GM18526 (cell line): Measurements from ENCODE around the gene NHEJ1.

Experiments
- POLR2A ChIP-seq: IDR thresholded peaks from 3 replicates; pipeline ENCODE4 v1.6.1; 2011; ENCODE audit not compliant: insufficient read length; ENCODE audit errors: extremely low read depth

NHEJ1 gene

DNA sequence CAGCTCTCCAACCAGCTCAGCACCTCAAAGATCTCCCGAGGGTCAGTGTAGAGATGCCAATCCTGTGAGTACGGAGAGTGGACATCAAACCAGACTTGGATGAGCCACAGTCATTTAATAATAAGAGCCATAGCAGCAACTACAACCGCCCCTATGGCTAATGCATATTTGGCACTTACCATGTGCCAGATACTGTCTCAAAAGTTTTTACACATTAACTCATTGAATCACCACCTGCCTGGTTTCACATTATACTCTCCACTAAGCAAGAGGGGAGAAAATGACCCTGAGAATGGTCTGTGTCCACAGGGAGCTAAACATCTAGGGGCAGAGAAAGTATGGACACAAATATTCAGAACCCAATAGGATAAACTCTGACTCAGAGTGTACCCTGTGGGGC lies 13.5 kb upstream of the NHEJ1 start:
- TF ChIP-seq POLR2A: no peak

DNA sequence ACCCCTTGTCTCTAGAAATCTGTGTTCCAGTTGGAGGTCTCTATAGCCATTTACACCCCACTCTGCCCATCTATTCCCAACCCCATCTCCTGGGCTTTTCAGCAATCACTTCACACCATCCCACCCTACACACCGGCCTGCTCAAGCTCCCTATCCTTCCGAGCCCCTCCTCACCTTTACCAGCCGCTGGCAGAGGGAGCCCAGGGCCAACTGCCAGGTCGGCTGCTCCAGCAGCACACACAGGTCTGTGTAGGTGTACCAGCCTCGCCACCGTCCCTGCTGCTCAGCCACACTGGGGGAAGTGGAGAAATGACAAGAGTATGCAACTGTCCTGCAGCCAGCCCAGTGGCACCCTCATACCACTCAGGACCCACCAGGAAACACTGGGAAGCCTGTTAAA lies 12.6 kb upstream of the NHEJ1 start:
- TF ChIP-seq POLR2A: no peak

DNA sequence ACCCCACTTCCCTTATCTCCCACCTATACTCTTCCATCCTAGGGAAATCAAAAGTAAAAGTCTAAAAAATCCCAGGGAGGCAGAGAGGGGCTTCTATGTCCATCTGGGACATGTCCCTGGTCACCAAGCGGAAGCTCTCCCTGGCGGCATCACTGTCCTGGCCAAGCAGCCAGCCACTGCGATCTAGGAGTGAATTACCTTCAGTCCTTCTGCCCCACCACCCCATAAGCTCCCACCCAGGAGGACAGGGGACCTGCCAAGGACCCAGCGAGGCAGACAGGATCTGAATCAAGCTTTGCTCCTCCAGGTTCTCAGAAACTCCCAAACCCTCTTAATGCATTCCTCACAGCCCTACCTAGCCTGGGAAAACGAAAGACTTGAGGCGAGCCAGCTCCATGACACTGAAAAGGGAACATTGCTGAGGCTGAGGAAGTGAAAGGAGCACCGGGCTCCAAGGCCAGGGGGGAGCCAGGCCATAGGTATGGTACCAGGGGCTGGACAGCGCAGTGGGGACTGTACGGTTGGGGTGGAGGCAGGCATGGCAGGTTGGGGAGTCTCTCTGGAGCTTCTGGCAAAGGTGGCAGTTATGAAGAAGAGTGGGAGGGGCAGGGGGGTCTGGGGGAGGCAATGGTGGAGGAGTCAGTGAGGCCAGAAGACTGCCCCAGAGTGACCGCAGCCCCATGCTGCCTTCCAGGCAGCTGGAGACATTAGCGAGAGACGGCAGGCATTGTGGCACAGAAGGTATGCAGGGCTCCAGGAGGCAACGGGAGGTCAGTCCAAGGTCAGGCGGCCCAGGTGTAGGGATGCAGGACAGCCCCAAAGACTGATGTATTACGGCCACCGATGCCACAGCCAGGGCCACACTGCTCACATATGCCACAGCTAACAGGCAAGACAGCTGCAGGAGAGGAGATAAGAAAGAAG lies 11.9 kb upstream of the NHEJ1 start:
- no peak for TF ChIP-seq POLR2A

DNA sequence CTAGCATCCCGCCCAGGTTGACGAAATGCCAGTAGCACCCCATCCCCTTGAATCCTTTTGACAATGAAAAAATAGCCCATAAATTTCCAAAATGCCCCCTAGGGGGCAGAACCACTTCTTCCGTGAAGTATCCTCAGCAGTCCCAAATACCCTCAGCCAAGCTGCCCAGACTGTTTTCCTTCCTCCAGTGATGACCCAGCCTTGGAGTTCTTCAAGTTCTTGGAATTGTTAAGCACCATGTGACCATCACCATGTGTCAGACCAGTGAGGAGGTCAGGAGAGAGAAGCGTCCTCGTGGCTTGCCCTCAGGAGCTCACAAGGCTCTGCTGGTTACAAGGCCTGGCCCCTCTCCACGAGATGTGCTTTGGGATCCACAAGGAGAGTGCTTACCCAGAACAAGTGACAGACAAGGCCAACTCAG lies 10.6 kb upstream of the NHEJ1 start:
- no peak for TF ChIP-seq POLR2A

DNA sequence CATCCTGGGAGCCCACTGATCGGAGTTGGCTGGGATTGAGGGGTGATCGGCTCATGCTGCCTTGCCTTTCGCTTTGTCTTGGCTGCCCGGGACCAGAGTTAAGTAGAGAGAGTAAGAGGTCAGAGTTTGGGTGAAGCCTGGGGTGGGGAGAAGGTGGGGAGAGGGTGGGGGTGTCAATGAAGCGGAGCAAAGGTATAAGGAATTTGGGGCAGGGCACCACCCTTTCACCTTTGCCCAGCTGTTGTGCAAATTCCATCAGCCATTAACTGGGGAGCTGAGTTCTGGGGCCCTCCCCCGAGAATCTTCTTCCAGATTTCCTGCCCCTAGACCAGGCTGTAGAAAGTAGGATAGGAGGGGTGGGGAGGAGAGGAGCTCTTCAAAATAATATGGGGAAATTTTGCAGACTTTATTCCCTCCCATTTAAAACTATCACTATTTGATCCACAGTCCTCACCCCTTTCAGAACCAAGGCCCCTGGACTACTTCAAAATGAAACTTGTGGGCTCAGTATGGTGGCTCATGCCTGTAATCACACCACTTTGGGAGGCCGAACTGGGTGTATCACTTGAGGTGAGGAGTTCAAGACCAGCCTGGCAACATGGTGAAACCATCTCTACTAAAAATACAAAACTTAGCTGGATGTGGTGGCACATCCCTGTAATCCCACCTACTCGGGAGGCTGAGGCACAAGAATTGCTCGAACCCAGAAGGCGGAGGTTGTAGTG lies 9.5 kb upstream of the NHEJ1 start, which contains the start of gene SLC23A3:
SLC23A3 (minus strand) TSS at position 100 of the 725 bp plus-strand sequence; CDS start at position 55, 45 bp downstream.
- TF ChIP-seq POLR2A: no peak

DNA sequence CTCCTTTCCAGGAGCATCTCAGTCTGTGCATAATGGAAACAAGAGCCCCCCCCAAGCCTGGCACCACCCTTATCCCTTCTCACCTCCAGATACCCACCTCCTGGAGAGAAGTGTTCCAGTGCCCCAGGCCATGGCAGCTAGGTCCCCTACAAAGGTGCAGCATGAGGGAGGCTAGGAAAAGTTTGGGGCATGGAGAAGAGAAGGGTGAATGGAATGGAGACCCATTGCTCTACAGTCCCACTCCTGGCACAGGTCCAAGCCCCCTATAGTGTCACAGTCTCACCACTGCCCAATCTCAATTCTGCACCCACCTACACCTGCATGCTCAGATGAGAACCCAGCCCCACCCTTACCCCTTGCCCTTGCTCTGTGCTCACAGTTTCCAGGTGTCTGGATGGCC lies 8.3 kb upstream of the NHEJ1 start:
- no peak for TF ChIP-seq POLR2A

DNA sequence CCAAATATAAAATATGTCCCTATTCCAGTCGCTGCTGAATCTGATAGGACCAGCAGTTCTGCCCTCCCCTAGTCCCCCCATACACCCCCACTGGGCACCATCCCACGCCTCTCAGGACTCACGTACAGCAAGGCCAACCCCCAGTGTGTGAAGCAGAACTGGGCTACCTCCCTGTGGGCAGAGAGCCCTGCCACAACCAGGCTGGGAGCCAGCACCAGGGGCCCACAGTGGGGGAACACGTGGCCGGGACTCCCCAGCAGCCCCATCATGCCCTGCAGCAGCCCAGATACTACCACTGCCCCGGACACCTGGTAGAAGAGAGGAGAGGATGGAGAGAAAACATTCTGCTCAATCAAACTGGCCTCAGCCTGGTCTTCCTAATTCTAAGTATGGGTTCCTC lies 7.9 kb upstream of the NHEJ1 start:
- TF ChIP-seq POLR2A: no peak

DNA sequence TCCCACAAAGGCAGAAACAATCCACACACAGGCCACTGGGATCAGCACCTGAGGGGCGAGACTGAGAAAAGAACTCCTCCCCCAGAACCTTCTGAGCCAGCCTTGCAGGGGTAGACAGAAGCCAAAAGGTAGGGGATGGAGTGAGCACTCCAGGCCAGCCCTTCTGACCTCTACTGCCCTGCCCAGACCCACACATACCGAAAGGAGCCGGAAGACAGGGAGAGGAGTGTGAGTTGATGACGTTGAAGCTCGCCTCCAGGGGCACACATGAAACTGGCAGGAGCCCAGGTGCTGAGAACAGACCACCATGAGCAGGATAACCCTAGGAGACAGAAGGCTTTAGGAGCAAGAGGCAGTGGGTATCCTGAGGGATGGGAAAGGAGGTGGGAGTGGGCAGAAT lies 7.4 kb upstream of the NHEJ1 start:
- TF ChIP-seq POLR2A: no peak

DNA sequence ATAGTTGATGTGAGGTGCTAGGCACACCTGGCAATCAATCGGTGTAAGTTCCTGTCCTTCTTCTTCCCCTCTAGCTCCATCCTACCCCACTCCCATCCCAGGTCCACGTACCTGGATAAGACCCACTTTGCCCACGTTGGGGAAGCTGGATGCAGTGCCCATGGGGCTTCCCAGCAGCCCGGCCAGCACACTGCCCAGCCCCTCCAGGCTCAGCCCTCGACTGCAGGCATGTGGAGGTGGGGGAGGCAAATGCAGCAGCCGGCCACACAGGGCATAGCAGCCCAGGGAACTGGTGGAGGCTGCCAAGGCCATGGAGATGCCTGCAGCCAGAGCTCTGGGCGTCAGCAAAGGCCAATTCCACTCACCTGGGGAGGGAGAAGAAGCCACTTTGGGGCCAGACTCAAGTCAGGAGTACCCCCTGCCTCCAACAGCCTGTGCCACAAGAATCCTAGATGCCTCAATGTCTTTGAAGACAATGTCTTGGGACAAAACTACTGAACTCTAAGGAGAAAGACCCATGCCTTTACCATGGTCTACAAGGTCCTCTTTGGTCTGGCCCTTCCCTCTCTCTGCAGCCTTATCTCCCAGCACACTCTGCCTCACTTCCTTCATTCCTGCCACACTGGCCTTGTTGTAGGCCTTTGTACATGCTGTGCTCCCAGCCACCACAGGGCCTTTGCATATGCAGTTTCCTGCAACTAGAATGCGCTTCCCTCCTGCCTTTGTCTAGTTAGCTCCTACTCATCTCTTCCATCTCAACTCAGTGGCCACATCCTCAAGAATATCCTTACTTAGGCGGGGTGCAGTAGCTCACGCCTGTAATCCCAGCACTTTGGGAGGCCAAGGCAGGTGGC lies 4.7 kb upstream of the NHEJ1 start:
- no peak for TF ChIP-seq POLR2A

DNA sequence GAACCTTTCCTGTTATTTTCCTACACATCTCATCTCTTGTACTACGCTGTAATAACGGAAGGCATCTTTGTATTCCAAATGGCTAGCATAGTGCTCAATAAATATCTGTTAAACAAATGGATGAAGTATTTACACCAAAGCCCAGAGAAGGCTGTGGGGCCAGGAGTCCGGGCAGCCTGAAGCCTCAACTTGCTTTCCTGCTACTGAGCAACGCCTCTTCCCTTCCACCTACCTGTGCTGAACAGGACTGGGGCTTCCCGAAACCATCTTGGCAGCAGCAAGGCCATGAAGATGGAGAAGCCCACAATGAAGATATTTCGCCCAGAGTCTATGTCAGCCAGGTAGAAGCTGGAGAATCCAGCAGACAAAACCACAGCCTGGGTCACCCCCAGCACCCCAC lies 2.5 kb upstream of the NHEJ1 start:
- no peak for TF ChIP-seq POLR2A

DNA sequence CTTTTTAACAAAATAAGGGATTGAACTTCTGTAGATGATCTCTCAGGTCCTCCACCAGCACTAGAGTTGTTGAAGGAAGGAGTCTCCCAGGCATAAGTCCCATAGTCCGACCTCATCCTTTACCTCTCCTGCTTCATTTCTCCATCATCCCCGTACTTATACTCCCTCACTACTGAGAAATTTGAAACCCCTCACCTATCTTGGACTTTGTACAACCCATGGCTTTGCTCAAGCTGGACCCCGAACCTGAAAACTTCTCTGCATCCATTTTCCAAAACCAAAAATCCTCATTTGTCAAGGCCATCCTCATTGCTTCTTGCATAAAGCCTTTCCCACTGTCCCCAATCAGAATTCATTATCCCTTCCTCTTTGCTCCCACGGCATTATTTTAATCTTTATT lies 482 bp upstream of the NHEJ1 start:
- TF ChIP-seq POLR2A: no peak

DNA sequence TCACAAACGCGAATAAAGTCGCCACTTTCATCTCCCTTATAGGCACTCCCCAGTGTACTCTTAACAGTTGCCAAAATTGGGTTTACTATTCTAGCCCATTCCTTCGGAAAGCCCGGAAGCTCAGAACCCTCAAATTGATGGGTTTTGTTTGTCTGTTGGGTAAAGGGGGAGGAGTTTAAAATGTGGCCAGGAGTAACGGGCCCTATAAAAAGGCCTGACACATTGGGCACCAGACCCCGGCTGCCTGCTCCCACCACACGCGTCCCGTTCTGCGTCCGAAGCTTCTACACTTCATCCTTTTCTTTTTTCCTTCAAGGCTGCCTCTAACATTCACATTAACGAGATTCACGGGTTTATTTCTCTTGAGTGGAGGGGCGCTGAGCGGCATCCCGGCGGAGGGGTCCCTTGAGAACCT lies 837 bp downstream of the NHEJ1 start:
- no peak for TF ChIP-seq POLR2A

DNA sequence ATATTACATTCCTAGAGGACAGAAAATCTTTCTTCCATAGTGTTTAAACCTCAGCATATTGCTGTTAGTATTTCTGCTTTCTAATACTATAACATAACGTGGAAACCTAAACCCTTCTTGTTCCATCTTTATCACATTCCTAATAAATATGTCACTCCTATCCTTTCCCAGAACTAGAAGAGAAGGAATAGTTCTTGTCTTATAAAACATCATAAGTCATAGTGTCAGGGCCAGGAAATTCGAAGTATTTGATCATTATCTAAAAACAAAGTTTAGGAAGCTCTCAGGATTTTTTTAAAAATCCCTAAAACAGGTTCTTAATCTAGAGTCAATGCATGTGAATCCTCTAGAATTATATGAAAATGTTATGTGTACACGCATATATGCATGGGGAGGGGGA lies 2.0 kb downstream of the NHEJ1 start:
- no peak for TF ChIP-seq POLR2A

DNA sequence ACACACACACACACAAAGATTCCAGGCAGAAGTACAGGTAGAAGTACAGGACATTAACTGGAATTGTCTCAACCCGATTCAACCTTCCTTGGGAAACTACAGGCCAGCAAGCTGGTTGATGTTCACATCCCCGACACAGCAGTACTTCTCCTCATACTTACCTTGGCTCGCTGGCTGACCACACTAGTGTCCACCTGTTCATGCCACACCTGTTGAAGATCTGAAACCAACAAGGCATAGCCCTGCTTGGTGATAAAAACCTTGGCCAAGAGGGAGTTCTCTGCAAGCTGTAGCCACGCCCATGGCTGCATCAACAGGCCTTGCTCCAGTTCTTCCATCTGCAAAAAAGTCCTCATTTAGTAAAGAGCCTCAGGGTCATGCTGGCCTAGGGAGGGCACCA lies 2.6 kb downstream of the NHEJ1 start:
- no peak for TF ChIP-seq POLR2A

DNA sequence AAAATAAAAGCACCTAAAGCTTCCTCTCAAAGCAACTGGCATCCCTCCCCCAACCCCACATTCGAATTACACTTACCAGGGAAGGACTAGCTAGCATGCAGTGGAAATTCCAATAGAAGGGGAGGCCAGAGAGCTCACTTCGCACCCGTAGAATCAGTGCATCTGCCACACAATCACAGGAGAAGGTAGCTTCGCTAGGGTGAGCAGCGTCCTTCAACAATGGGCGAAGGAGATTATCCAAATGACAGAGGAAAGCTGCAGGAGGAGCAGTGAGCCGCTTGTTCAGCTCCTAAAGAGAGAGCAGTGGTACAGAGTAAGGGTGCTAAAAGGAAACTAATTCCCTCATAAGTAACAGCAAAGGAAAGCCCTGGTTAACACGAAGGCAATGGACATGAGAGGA lies 3.2 kb downstream of the NHEJ1 start:
- TF ChIP-seq POLR2A: no peak
